GM18867 (cell line): ENCODE data around the gene ACER3.
"Not testable (repeated sequence)": the region's sequence is repeated elsewhere in the genome, so short reads cannot be mapped to it uniquely, and the experiment has no call there.

ENCODE experiments used
- ATAC-seq: cut with Tn5 transposase; IDR thresholded peaks from one replicate; pipeline ENCODE4 v1.9.1; 2021; ENCODE audit warnings: mild to moderate bottlenecking, moderate library complexity; ENCODE audit not compliant: unreplicated experiment

ACER3 gene

DNA sequence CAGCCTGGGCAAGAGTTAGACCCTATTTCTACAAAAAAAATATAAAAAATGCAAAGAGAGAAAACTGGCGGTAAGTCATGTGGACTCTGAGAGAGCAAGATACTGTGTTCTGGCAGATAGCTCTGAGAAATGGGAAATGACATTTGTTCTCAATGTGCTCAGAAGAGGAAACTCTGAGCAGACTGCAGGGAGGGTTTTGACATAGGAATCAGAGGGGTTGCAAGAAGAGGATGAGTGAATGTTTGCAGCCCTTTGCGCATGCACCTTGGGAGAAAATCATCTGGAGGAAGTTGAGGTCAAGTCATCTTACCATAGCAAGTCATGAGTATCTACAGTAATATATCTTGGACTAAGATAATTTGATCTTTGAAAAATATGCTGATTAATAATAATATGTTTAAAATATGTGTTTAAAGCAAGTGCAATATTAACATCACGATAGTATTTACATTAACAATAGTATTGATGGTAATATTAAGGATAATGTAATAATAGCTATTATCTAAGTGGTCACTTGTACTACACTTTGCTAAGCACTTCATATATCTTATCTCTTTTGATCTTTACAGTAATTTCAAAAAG is 2.6 kb downstream of the ACER3 start:
- no peak for ATAC-seq

- no peak for ATAC-seq
These were observed 12.5 kb downstream of the ACER3 start for GRCh38 chr11:76872959-76873827.

DNA sequence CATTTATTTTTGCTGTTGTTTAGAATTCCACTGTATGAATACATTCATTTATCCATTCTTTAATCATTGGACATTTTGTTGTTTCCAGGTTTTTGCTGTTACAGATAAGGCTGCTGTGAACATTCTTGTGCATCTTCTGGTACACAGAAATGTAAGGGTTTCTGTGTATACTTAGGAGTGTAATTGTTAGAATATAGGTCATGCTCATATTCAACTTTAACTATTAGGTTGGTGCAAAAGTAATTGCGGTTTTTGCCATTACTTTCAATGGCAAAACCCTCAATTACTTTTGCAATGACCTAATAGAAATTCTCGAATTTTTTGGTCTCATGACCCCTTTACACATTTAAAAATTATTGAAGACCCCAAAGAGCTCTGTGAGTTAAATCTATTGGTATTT is 17.3 kb downstream of the ACER3 start:
- no peak for ATAC-seq

DNA sequence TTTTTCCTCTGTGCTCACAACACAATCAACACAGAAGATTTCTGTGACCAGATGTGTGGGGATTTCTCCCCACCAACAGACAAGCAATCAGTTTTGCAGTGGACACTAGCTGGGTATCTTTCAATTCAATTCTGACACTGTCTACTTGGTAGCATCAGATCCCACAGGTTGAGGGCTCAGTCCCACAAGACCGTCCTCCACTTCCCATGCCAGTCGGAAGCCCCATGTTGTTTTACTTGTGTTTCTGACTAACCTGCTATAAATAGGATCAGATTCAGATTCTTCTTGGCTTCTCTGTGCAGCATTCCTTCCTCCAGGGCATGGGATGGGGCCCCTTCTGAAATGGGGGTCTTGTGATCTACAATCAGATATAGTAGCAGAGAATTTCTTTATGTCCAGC is 19.6 kb downstream of the ACER3 start:
- no peak for ATAC-seq

GRCh38 chr11:76880956-76881355 is 20.2 kb downstream of the ACER3 start:
- ATAC-seq = no peak

GRCh38 chr11:76885390-76886097 is 24.8 kb downstream of the ACER3 start:
- no peak for ATAC-seq

- ATAC-seq = no peak
These were observed 28.3 kb downstream of the ACER3 start for GRCh38 chr11:76888989-76889388.

DNA sequence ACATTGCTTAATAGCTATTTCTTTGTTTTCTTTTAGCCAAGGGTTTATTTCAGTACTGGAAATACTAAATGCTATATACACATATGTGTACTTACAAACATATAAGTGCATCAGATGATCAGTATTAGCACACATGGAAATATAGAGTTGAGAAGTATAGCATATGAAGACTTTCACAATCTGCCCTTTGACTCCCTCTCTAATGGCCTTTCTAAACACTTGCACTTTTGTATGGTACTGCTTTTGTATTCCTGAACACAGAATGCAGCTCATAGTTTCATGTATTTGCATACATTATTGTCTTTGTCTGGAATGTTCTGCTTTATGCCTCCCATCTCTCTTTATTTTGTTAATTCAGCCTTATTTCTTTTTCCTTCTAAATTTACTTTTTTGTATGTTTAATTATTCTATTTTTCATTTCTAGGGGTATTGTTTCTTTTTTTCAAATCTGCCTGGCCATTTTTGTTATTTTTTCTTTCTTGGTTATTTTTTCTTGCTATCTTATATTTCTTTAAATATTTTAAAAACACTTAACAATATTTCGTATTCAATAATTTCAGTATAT is 28.8 kb downstream of the ACER3 start:
- no peak for ATAC-seq

GRCh38 chr11:76890329-76890728 is 29.6 kb downstream of the ACER3 start:
- ATAC-seq = no peak

DNA sequence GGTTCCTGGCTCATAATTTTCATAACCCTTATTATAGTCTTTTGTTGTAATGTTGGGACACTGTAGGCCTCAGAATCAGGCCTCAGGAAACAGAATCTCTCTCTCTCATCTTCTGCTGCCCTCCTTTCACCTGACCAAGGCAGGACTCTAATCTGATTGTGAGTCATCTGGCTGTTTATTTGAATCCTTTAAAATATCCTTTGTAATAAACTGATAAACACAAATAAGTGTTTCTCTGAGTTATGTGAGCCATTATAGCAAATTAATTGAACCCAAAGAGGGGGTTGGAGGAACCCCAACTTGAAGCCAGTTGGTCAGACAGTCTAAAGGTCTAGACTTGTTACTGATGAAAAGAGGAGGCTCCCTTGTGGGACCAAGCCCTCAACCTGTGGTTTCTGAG is 30.6 kb downstream of the ACER3 start:
- no peak for ATAC-seq

- no peak for ATAC-seq
These were observed 31.1 kb downstream of the ACER3 start for GRCh38 chr11:76891793-76892192.

DNA sequence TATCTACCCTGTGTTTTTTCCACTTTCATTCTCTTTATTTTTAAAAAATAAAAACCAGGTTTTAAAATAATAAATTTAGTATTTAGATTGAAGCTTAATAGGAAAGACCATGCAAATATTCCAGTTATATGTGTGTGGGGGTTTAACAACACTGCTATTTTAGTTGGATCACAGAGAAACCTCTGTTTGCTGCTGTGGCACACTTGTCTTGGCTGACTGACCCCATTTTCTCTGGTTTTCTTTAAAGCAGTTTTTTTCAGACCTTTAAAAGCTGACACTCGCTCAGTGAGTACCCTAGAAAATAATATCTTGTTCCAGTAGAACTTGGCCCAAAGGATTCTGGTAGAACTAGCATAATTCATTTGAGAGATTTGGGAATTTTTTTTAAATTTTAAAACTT is 31.6 kb downstream of the ACER3 start:
- ATAC-seq = no peak

- no peak for ATAC-seq
These were observed 36.5 kb downstream of the ACER3 start for GRCh38 chr11:76897233-76897632.

DNA sequence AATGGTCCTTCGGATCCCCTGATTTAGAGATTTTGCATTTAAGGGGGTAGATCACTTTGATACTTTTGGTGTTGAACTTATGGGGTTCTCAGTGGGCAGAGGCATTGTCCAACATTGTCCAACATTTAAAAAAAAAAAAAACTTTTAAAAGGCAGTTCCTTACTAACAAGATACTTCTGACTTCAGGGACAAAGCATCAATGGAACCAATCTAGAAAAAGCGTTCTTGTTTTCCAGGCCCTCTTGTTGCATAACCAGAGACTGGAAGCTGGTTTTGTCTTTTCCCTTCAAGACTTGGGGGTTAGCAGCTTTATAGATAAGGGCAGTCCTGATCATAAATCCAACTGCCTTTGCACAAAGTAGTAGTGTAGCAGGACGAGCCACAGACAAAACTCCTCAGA is 40.4 kb downstream of the ACER3 start:
- no peak for ATAC-seq

DNA sequence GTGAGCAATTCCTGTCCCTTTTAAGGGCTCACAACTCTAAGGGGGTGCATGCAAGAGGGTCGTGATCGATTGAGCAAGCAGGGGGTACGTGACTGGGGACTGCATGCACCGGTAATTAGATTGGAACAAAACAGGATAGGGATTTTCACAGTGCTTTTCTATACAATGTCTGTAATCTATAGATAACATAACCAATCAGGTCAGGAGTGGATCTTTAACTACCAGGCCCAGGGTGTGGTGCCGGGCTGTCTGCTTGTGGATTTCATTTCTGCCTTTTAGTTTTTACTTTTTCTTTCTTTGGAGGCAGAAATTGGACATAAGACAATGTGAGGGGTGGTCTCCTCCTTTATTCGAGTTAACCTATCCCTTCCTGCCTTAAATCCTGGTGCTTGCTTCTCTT is 40.9 kb downstream of the ACER3 start:
- ATAC-seq = not testable (repeated sequence)

DNA sequence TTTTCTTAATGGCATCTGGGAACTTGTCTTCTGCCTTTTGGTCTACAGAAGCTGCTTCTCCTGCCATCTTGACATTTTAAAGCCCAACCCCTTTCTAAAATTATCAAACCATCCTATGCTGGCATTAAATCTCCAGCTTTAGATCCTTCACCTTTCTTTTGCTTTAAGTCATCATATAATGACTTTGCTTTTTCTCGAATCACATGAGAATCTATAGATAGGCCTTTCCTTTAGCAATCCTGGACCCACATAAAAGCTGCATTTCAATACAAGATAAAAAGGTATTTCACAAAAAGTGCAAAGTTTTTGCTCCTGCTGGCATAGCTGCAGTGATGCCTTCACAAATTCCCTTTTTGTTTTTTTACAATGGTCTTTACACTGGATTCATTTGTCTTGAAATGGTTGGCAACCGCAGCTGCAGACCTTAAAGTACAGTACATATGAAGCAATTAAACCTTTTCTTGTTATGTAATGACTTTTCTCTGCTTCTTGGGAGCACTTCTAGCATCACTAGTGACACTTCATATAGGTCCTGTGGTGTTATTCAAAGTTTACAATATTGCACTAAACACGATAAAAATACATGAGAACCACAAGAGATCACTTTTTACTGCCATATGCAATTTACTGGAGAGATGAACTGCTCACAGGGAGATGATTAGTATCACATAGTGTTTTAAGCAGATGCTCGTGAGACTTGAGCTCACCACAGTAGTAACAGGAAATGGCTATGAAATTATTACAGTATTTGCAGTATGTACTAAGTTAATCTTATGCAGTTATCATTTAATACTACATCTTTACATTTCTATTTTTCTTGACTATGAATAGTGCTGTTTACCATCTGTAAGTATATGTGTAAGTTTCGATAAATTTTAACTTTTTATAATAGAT is 41.6 kb downstream of the ACER3 start:
- no peak for ATAC-seq

DNA sequence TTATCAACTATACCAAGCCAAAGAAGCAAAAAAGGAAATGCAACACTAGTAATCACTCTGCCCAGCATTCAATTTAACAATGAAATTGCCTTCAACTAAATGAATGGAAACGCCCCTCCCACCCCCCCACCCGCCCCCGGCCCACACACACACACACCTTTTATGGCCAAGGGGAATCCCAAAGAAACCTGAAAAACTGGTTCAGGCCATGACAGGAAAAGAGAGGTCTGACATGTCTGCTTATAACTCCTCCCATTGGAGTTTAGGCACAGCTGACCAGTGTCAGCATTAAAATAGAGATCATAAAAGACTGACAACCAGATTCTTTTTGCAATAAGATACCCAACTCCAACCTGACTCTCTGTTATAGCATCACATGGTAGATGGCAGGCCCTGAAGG is 42.6 kb downstream of the ACER3 start:
- ATAC-seq = no peak

- ATAC-seq = no peak
These were observed 50.1 kb downstream of the ACER3 start for GRCh38 chr11:76910620-76911414.

GRCh38 chr11:76911415-76911808 is 50.7 kb downstream of the ACER3 start:
- no peak for ATAC-seq

- no peak for ATAC-seq
These were observed 56.0 kb downstream of the ACER3 start for GRCh38 chr11:76916712-76917111.
